GM10248 (cell line): ENCODE results near the gene PADI6.

Experiments
- CTCF ChIA-PET: fragments of 300-600 bp; sonication (Branson Sonifier 250); formaldehyde crosslinking; extraction: SDS; loops from one replicate; lab custom pipeline; 2021; ENCODE audit warnings: antibody characterized with exemption; lab: Yijun Ruan, JAX
- POLR2A ChIA-PET: fragments of 350-650 bp; sonication (Branson Sonifier 250); formaldehyde crosslinking; extraction: SDS; loops from one replicate; lab custom pipeline; 2020; ENCODE audit warnings: antibody characterized with exemption; lab: Yijun Ruan, JAX
- DNase-seq: peaks from one replicate; pipeline ENCODE4 v3.0.0; 2012; ENCODE audit errors: extremely low spot score
- CTCF ChIP-seq: IDR thresholded peaks from 2 replicates; pipeline ENCODE4 v1.5.1; 2012; ENCODE audit warnings: mild to moderate bottlenecking, low read depth; ENCODE audit errors: extremely low read depth, missing control alignments, control extremely low read depth

The PADI6 gene

GRCh38 chr1:17372955-17373354 is 959 bp downstream of the PADI6 start:
- no peak for TF ChIP-seq CTCF
- POLR2A ChIA-PET, result no interaction called here
- CTCF ChIA-PET, result no interaction called here
- DNase-seq, result no peak

GRCh38 chr1:17375651-17376050 is 3.7 kb downstream of the PADI6 start:
- TF ChIP-seq CTCF, result no peak
- ChIA-PET CTCF (no interaction called here), POLR2A (interaction anchor here (0.5 kb wide), 1 partner anchor 101 kb away, joined by 3 read pairs; no protein-coding TSS in a partner anchor)
- DNase-seq, result no peak

- CTCF ChIA-PET, result no interaction called here
- no peak for DNase-seq
- TF ChIP-seq CTCF, result no peak
- POLR2A ChIA-PET, result no interaction called here
These were observed 5.4 kb downstream of the PADI6 start for GRCh38 chr1:17377325-17377953.

DNA sequence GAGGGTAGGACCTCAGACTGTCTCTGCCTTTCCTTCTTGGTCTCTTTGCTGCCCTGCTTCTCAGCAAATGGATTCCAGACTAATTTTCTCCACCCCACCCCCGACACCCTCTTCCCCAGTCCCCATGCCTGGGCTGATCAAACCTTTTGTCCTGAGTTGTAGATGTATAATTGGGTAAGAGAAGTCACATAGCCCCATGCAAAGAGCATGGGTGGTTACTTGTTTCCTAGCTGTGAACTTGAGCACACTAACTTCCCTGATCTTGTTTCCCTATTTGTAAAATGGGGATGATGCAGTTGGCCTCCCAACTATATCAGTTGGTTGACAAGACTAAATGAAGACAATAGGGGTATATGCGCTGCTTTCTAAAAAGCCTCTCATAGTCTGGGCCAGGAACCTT is 9.2 kb downstream of the PADI6 start:
- POLR2A ChIA-PET, result no interaction called here
- no peak for TF ChIP-seq CTCF
- CTCF ChIA-PET, result no interaction called here

DNA sequence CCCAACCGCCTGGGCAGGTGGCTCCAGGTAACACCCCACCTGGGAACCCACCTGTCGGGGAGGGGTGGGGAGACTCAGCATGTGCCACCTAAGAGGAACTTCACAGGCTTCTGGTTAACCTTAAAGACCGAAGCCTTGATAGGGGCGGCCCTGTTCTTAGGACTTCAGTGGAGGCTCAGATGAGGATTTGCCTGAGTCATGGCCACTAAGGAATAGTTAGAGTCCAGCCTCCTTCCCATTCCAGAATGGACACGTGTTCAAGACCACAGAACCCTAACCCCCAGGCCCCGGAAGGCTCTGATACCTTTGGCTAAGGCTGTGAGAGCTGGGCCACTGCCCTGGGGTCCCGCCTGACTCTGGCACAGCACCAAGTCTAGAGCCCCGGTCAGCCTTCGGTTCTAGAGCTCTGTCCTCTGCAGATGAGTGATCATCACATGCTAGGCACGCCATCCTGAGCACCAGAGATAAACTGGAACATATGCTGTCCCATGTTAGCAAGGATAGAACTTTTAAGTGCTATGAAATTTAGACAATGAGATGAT is 20.3 kb downstream of the PADI6 start:
- no peak for DNase-seq
- ChIA-PET CTCF (no interaction called here), POLR2A (no interaction called here)
- no peak for TF ChIP-seq CTCF

More for the DNA sequence above, 9.2 kb downstream of the PADI6 start:
- DNase-seq, result no peak

DNA sequence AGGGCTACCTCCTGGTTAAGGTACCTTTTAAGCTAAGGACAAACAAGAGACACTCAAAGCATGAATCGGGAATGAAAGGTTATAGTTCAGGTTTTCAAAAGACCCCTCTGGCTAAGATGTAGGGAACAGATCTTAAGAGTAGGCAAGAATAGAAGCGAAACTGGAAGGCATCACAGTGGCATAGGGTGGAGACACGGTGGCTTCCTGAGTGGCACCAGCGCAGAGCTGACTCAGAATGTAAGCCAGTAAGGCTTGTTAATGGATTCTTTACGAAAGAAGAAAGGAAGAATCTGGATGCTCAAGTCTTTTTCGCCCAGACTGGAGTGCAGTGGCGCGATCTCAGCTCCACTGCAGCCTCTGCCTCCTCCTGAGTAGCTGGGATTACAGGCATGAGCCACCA is 21.2 kb downstream of the PADI6 start:
- no peak for DNase-seq
- no peak for TF ChIP-seq CTCF
- CTCF ChIA-PET, result interaction anchor here (2.2 kb wide), 1 partner anchor 13 kb away, joined by 9 read pairs; no protein-coding TSS in a partner anchor
- POLR2A ChIA-PET, result no interaction called here
